HG03064 (cell line): ENCODE measurements around the gene C10orf90.

Experiments used
- ATAC-seq: cut with Tn5 transposase; IDR thresholded peaks from one replicate; pipeline ENCODE4 v1.9.1; 2021; ENCODE audit warnings: low read depth; ENCODE audit not compliant: unreplicated experiment

Gene C10orf90

GRCh38 chr10:126670056-126670894 is at the start of gene C10orf90:
Gene C10orf90 (minus strand): TSS chr10:126670693. CDS start chr10:126670480, 213 bp downstream.
- ATAC-seq: no peak

- ATAC-seq: no peak
Observed at GRCh38 chr10:126716366-126716765, 45.9 kb upstream of the C10orf90 start.

GRCh38 chr10:126713594-126713993 is 43.1 kb upstream of the C10orf90 start:
- ATAC-seq: no peak

GRCh38 chr10:126712681-126713080 is 42.2 kb upstream of the C10orf90 start:
- ATAC-seq: no peak

- ATAC-seq: no peak
Observed at GRCh38 chr10:126705951-126706565, 35.6 kb upstream of the C10orf90 start.

- no peak for ATAC-seq
Observed at GRCh38 chr10:126705131-126705530, 34.6 kb upstream of the C10orf90 start.

GRCh38 chr10:126704649-126705048 is 34.2 kb upstream of the C10orf90 start:
- ATAC-seq: no peak

GRCh38 chr10:126702181-126702580 is 31.7 kb upstream of the C10orf90 start:
- no peak for ATAC-seq

GRCh38 chr10:126701526-126701925 is 31.0 kb upstream of the C10orf90 start:
- no peak for ATAC-seq

- no peak for ATAC-seq
Observed at GRCh38 chr10:126696684-126697083, 26.2 kb upstream of the C10orf90 start.

GRCh38 chr10:126691456-126691855 is 21.0 kb upstream of the C10orf90 start:
- ATAC-seq: no peak

GRCh38 chr10:126690534-126690933 is 20.0 kb upstream of the C10orf90 start:
- no peak for ATAC-seq

- ATAC-seq: no peak
Observed at GRCh38 chr10:126689461-126689994, 19.0 kb upstream of the C10orf90 start.

GRCh38 chr10:126687121-126687606 is 16.7 kb upstream of the C10orf90 start:
- ATAC-seq: no peak

GRCh38 chr10:126686719-126687118 is 16.2 kb upstream of the C10orf90 start:
- ATAC-seq: no peak

GRCh38 chr10:126686268-126686667 is 15.8 kb upstream of the C10orf90 start:
- no peak for ATAC-seq

GRCh38 chr10:126685756-126686155 is 15.3 kb upstream of the C10orf90 start:
- no peak for ATAC-seq

- no peak for ATAC-seq
Observed at GRCh38 chr10:126684171-126684745, 13.8 kb upstream of the C10orf90 start.

- no peak for ATAC-seq
Observed at GRCh38 chr10:126683466-126683865, 13.0 kb upstream of the C10orf90 start.

GRCh38 chr10:126675656-126676438 is 5.4 kb upstream of the C10orf90 start:
- ATAC-seq: no peak
